ENCODE measurements around the gene SPCS2. TPM values are rescaled to one million over a fixed set of nuclear protein-coding genes. Genes with fewer than 3 reads are reported as not detected.

SPCS2 gene
- total RNA-seq, 1 donor from 2014 or later: 129 TPM

DNA sequence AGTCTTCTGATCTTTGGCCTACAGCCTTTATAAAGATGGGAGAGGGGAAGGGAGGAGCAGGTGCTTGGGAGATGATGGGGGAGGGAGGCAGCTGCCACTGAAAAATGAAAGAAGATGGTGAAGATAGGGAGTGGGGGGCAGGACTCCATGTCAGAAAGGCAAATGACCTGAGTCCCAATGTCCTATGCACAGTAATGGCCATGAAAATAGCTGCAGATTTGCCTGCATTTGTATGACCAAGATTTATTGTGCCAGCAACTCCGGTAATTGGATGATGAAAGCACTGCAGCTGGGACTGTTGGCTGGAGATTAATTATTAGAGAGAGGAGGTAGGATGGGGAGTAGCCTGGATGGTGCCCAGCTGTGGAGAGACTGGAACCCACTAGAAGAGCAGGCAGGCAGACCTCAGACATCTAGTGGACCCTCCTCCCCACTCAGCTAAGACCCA, 75.7 kb downstream of the SPCS2 start:
- intact Hi-C loops (cut with micrococcal nuclease): loop anchor here (5.0 kb wide), 1 partner anchor 118 kb away; no protein-coding TSS in a partner anchor
- CTCF ChIA-PET: interaction anchor here (1.0 to 4.8 kb wide), 4 partner anchors 9 to 222 kb away, joined by 3 to 26 read pairs (median 8); no protein-coding TSS in a partner anchor
- no peaks in the 10 kb centered on the region for H3K9me3 Mint-ChIP-seq

DNA sequence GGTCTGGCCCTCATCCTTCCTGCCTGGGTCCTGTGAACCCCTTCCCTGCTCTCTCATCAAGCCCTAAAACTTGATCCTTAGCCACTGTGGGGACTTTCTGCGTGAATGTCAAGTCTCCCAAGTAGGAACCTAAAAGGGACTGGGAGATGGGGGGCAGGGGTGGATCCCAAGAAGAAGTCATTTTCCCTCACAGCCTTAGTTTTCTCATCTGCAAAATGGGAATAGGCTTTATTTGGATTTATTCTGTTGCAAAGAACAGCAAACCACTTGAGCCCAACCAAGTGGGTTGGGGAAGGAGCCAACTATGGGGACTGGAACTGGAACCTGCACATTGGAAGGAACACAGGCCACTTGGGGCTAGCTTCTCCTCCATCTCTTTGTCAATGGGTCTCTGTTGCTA, 76.5 kb downstream of the SPCS2 start:
- no peak for DNase-seq
- Mint-ChIP-seq H3K9me3 (no peaks in the 10 kb centered on the region), H3K27ac (no peak overlapping the region), H3K36me3 (ENCODE audit: low read depth) (no peaks in the 10 kb centered on the region), H3K4me3 (no peak overlapping the region), H3K4me1 (no peaks in the 10 kb centered on the region), H3K27me3 (no peaks in the 10 kb centered on the region)
- TF ChIP-seq, protein P1, sequence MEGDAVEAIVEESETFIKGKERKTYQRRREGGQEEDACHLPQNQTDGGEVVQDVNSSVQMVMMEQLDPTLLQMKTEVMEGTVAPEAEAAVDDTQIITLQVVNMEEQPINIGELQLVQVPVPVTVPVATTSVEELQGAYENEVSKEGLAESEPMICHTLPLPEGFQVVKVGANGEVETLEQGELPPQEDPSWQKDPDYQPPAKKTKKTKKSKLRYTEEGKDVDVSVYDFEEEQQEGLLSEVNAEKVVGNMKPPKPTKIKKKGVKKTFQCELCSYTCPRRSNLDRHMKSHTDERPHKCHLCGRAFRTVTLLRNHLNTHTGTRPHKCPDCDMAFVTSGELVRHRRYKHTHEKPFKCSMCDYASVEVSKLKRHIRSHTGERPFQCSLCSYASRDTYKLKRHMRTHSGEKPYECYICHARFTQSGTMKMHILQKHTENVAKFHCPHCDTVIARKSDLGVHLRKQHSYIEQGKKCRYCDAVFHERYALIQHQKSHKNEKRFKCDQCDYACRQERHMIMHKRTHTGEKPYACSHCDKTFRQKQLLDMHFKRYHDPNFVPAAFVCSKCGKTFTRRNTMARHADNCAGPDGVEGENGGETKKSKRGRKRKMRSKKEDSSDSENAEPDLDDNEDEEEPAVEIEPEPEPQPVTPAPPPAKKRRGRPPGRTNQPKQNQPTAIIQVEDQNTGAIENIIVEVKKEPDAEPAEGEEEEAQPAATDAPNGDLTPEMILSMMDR (IDR thresholded peaks at IDR 0.05): no peak
- no peak for ATAC-seq (ENCODE audit: low read depth)
- POLR2A ChIA-PET: no interaction called here
- intact Hi-C loops (cut with micrococcal nuclease): no loop called here
- CTCF ChIA-PET: interaction anchor here (4.8 kb wide), 1 partner anchor 96 kb away, joined by 26 read pairs; no protein-coding TSS in a partner anchor

More for the DNA sequence above, 75.7 kb downstream of the SPCS2 start:
- Mint-ChIP-seq H3K4me1 (no peaks in the 10 kb centered on the region), H3K27me3 (no peaks in the 10 kb centered on the region), H3K36me3 (ENCODE audit: low read depth) (no peaks in the 10 kb centered on the region), H3K27ac (no peak overlapping the region), H3K4me3 (no peak overlapping the region)
- DNase-seq (no peak), ATAC-seq (ENCODE audit: low read depth) (no peak)
- TF ChIP-seq, protein P1 (IDR thresholded peaks at IDR 0.05): no peak
- POLR2A ChIA-PET: no interaction called here

DNA sequence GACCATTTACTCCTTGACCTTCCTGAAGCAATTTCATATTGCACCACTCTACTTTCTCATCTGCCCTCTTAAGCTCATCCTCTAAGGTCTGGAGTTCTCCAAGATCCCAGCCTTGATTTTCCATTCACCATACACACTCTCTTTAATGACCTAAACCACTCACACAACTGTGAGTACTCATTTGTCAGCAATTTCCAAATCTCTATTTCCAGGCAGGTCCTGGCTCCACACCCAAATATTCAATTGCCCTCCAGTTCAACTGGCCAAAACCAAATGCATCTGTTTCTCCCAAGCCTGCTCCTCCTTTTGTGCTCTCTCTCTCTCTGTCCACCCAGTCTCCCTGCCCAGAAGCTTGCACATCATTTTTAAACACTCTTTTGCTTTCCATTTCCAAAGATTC, 79.3 kb downstream of the SPCS2 start:
- Mint-ChIP-seq H3K27me3 (peaks cover 3% of the 10 kb centered on the region), H3K9me3 (no peaks in the 10 kb centered on the region), H3K4me3 (no peak overlapping the region), H3K4me1 (no peaks in the 10 kb centered on the region), H3K27ac (no peak overlapping the region), H3K36me3 (ENCODE audit: low read depth) (no peaks in the 10 kb centered on the region)
- intact Hi-C loops (cut with micrococcal nuclease): no loop called here
- no peak for ATAC-seq (ENCODE audit: low read depth)
- CTCF ChIA-PET: interaction anchor here (0.8 kb wide), 1 partner anchor 98 kb away, joined by 3 read pairs; no protein-coding TSS in a partner anchor
- TF ChIP-seq, protein P1 (IDR thresholded peaks at IDR 0.05): no peak
- DNase-seq: no peak
- POLR2A ChIA-PET: no interaction called here

Other genes with a start within 250 kb of the SPCS2 start
- not detected in 2 replicates for gene CHRDL2, start 217.8 kb upstream of the SPCS2 start, total RNA-seq
- 20.4 and 22.2 TPM in 2 replicates for gene RNF169, start 200.4 kb upstream of the SPCS2 start, total RNA-seq
- gene XRRA1, start 175 bp upstream of the SPCS2 start, total RNA-seq: 40.0 and 50.5 TPM in 2 replicates
- 13.2 and 16.5 TPM in 2 replicates for gene NEU3, start 39.7 kb downstream of the SPCS2 start, total RNA-seq
- gene OR2AT4, start 147.6 kb downstream of the SPCS2 start, total RNA-seq: not detected in 2 replicates
- gene SLCO2B1, start 201.8 kb downstream of the SPCS2 start, total RNA-seq: 0.18 and 0.42 TPM in 2 replicates